Endothelial cell of umbilical vein (primary cell): ENCODE results near the gene ACSL6. TPM values are rescaled to one million over a fixed set of nuclear protein-coding genes. Genes with fewer than 3 reads are reported as not detected.

Experiments
- BruUV-seq: library from RNA; stranded (reverse); fragments of 400-500 nt; replicated peaks from 2 replicates; lab custom pipeline; 2021; lab: Mats Ljungman, UMichigan
- CTCF ChIA-PET: fragments of 300-600, 350-600 bp; sonication (Branson Sonifier 250); formaldehyde crosslinking; loops from one replicate; lab custom pipeline; 2021; ENCODE audit warnings: antibody characterized with exemption, inconsistent platforms; lab: Charles Lee
- POLR2A ChIA-PET: fragments of 300-600, 350-600 bp; sonication (Branson Sonifier 250); formaldehyde crosslinking; loops from one replicate; lab custom pipeline; 2021; ENCODE audit warnings: antibody characterized with exemption, inconsistent platforms; lab: Charles Lee
- DNase-seq: peaks from one replicate; pipeline ENCODE4 v3.0.0-alpha.2; 2011; ENCODE audit warnings: low read depth, low spot score
- FAIRE-seq: peaks from 2 replicates; lab custom pipeline; 2011; peaks lifted over from hg19 to GRCh38; lab: Jason Lieb, UNC
- H2AFZ ChIP-seq: 2 replicates; pipeline ENCODE4 v1.6.0; 2012; ENCODE audit warnings: low read depth, low read length, control low read depth, inconsistent platforms
- H3K27ac ChIP-seq: 2 replicates; pipeline ENCODE4 v1.5.1; 2011; ENCODE audit warnings: low read depth, mild to moderate bottlenecking, control low read depth, low read length, moderate library complexity; ENCODE audit not compliant: insufficient read depth
- H3K27me3 ChIP-seq, 2 experiments: 2 replicates each; pipeline versions ENCODE4 v1.6.0 to v1.6.1; 2011; ENCODE audit warnings: low read length in 2 of 2, mixed read lengths in 1 of 2; ENCODE audit not compliant: control insufficient read depth in 2 of 2, insufficient read depth in 2 of 2
- H3K36me3 ChIP-seq, 2 experiments: 2 replicates in 1 of 2; 3 replicates in 1 of 2; pipeline ENCODE4 v1.5.1; 2011; ENCODE audit warnings: low read length in 2 of 2, mild to moderate bottlenecking in 1 of 2, moderate library complexity in 1 of 2; ENCODE audit not compliant: control insufficient read depth in 2 of 2, insufficient read depth in 2 of 2; ENCODE audit errors: extremely low read depth in 1 of 2
- H3K4me1 ChIP-seq: 3 replicates; pipeline ENCODE4 v1.5.1; 2011; ENCODE audit warnings: mild to moderate bottlenecking, low read length; ENCODE audit not compliant: control insufficient read depth, insufficient read depth; ENCODE audit errors: extremely low read depth
- H3K4me2 ChIP-seq: 2 replicates; pipeline ENCODE4 v1.6.1; 2011; ENCODE audit warnings: low read length, control low read depth, mixed read lengths; ENCODE audit not compliant: insufficient read depth
- H3K4me3 ChIP-seq, 3 experiments: fragments of 200-600 bp in 1 of 3; sonication (generic), shearing (Covaris generic) in 1 of 3; replicated peaks in 1 of 3; 2 replicates each; pipeline ENCODE4 v1.5.1; 2011 to 2016; ENCODE audit warnings: control low read depth in 3 of 3, low read length in 3 of 3, mild to moderate bottlenecking in 2 of 3, inconsistent platforms in 1 of 3, low read depth in 1 of 3, moderate library complexity in 1 of 3; ENCODE audit not compliant: insufficient read depth in 1 of 3
- H3K79me2 ChIP-seq: 2 replicates; pipeline ENCODE4 v1.6.0; 2012; ENCODE audit warnings: low read length, inconsistent platforms; ENCODE audit not compliant: control insufficient read depth, insufficient read depth
- H3K9ac ChIP-seq: replicated peaks from 2 replicates; pipeline ENCODE3; 2011; ENCODE audit warnings: low read length, control low read depth; ENCODE audit not compliant: insufficient read depth; ENCODE audit errors: extremely low read depth
- H3K9me1 ChIP-seq: replicated peaks from 3 replicates; pipeline ENCODE4 v1.6.0; 2011; ENCODE audit warnings: mild to moderate bottlenecking, low read length; ENCODE audit not compliant: control insufficient read depth, insufficient read depth; ENCODE audit errors: extremely low read depth
- H3K9me3 ChIP-seq: replicated peaks from 2 replicates; pipeline ENCODE4 v1.5.1; 2012; ENCODE audit warnings: low read length, inconsistent platforms; ENCODE audit not compliant: control insufficient read depth, insufficient read depth
- H4K20me1 ChIP-seq: replicated peaks from 2 replicates; pipeline ENCODE3; 2011; ENCODE audit warnings: mild to moderate bottlenecking, low read length; ENCODE audit not compliant: control insufficient read depth, insufficient read depth; ENCODE audit errors: extremely low read depth
- EZH2 ChIP-seq: IDR thresholded peaks from 2 replicates; pipeline ENCODE4 v1.6.1; 2012; ENCODE audit warnings: borderline replicate concordance, low read depth, mild to moderate bottlenecking, moderate library complexity, low read length, inconsistent platforms; ENCODE audit not compliant: severe bottlenecking
- FOS ChIP-seq: IDR thresholded peaks from 2 replicates; pipeline ENCODE4 v1.6.1; 2011; ENCODE audit warnings: mild to moderate bottlenecking, low read length, moderate library complexity, borderline replicate concordance; ENCODE audit not compliant: insufficient read depth
- GATA2 ChIP-seq: IDR thresholded peaks from 2 replicates; pipeline ENCODE4 v1.7.0; 2011; ENCODE audit warnings: low read depth, mild to moderate bottlenecking, moderate library complexity, mixed read lengths, low read length; ENCODE audit not compliant: insufficient read length, insufficient read depth
- JUN ChIP-seq: IDR thresholded peaks from 2 replicates; pipeline ENCODE4 v1.6.1; 2011; ENCODE audit warnings: borderline replicate concordance, low read depth; ENCODE audit not compliant: insufficient read length, insufficient read depth
- MYC ChIP-seq: IDR thresholded peaks from one replicate; pipeline ENCODE4 v1.6.1; 2011; ENCODE audit warnings: mild to moderate bottlenecking, low read depth, low read length
- POLR2A ChIP-seq: IDR thresholded peaks from 2 replicates; pipeline ENCODE4 v1.6.1; 2012; ENCODE audit warnings: low read depth, mild to moderate bottlenecking, control low read depth, low read length
- POLR2AphosphoS5 ChIP-seq: IDR thresholded peaks from 2 replicates; pipeline ENCODE4 v1.6.1; 2012; ENCODE audit warnings: low read depth, mild to moderate bottlenecking, control low read depth, low read length, moderate library complexity; ENCODE audit not compliant: insufficient read depth
- dilution Hi-C: fragments of 300-500 bp; cut with MboI; formaldehyde crosslinking; loops from one replicate; pipeline ENCODE4 v1.15.0; 2019; ENCODE audit warnings: low sequenced_read_pairs; ENCODE audit not compliant: extremely low pct_ligation_motif_present
- intact Hi-C: fragments of 100-400 bp; cut with micrococcal nuclease; formaldehyde crosslinking; loops from one replicate; pipeline ENCODE4 v1.10.0; 2022
- polyA plus RNA-seq, 4 experiments: library from polyadenylated mRNA; depleted of rRNA in 3 of 4; stranded (reverse) in 3 of 4; unstranded in 1 of 4; fragments of >200 nt; gene quantifications; 2 replicates each; pipeline versions ENCODE4 v1.2.1 to v1.2.3, GENCODE V29; 2011 to 2012; ENCODE audit warnings: missing spikeins in 1 of 4
- total RNA-seq: library from RNA; stranded (reverse); gene quantifications from 2 replicates; pipeline ENCODE4 v1.2.3, GENCODE V29; 2021
- TF ChIP-seq, protein P1 (sequence below), 2 donors: IDR thresholded peaks; 1 replicate in 1 of 2; 2 replicates in 1 of 2; pipeline ENCODE4 v1.5.1; 2011; ENCODE audit warnings: low read length in 2 of 2, mild to moderate bottlenecking in 2 of 2, moderate library complexity in 2 of 2, control low read depth in 1 of 2, inconsistent platforms in 1 of 2, low read depth in 1 of 2; ENCODE audit not compliant: insufficient read depth in 1 of 2; ENCODE audit errors: extremely low read depth in 1 of 2
- TF ChIP-seq, protein P2 (sequence below): IDR thresholded peaks from 2 replicates; pipeline ENCODE4 v1.6.1; 2011; ENCODE audit not compliant: insufficient read depth, insufficient read length

Gene ACSL6
- total and polyA plus RNA-seq, 2 donors (not counting 3 experiments of a cell fraction or from before 2014, with no cell fraction given), result not detected

GRCh38 chr5:131999441-132000240 lies 11.8 kb downstream of the ACSL6 start:
- H3K4me3 ChIP-seq, result no peak overlapping the region
- BruUV-seq, result no TSS peak
- CTCF ChIA-PET, result interaction anchor here (1.1 to 1.5 kb wide), 2 partner anchors 8 to 410 kb away, joined by 5 to 6 read pairs; no protein-coding TSS in a partner anchor
- no peaks in the 10 kb centered on the region for H3K79me2 ChIP-seq
- intact Hi-C loops (loop anchor here (5.0 kb wide), 1 partner anchor 202 kb away; the partner anchor contains the start of gene FNIP1), dilution Hi-C loops (loop anchor here (25.0 kb wide), 1 partner anchor 412 kb away; no protein-coding TSS in a partner anchor)
- H3K36me3 ChIP-seq, result no peaks in the 10 kb centered on the region
- H4K20me1 ChIP-seq, result no peaks in the 10 kb centered on the region
- no peak overlapping the region for H2AFZ ChIP-seq
- H3K9ac ChIP-seq, result no peak overlapping the region
- DNase-seq (no peak), FAIRE-seq (no peak)
- H3K4me1 ChIP-seq, result peaks cover 17% of the 10 kb centered on the region
- no peak overlapping the region for H3K4me2 ChIP-seq
- H3K9me1 ChIP-seq, result no peaks in the 10 kb centered on the region
- POLR2A ChIA-PET, result no interaction called here
- TF ChIP-seq EZH2 (no peak), POLR2A (no peak), MYC (no peak), JUN (no peak), GATA2 (no peak), POLR2AphosphoS5 (no peak), FOS (no peak)
- TF ChIP-seq, protein P1, sequence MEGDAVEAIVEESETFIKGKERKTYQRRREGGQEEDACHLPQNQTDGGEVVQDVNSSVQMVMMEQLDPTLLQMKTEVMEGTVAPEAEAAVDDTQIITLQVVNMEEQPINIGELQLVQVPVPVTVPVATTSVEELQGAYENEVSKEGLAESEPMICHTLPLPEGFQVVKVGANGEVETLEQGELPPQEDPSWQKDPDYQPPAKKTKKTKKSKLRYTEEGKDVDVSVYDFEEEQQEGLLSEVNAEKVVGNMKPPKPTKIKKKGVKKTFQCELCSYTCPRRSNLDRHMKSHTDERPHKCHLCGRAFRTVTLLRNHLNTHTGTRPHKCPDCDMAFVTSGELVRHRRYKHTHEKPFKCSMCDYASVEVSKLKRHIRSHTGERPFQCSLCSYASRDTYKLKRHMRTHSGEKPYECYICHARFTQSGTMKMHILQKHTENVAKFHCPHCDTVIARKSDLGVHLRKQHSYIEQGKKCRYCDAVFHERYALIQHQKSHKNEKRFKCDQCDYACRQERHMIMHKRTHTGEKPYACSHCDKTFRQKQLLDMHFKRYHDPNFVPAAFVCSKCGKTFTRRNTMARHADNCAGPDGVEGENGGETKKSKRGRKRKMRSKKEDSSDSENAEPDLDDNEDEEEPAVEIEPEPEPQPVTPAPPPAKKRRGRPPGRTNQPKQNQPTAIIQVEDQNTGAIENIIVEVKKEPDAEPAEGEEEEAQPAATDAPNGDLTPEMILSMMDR (IDR thresholded peaks at IDR 0.05; ENCODE audit: extremely low read depth in 1 of 2, insufficient read depth in 1 of 2, low read depth in 1 of 2, low read length in 2 of 2), result no peak
- TF ChIP-seq, protein P2, sequence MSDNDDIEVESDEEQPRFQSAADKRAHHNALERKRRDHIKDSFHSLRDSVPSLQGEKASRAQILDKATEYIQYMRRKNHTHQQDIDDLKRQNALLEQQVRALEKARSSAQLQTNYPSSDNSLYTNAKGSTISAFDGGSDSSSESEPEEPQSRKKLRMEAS, result no peak
- H3K9me3 ChIP-seq, result no peaks in the 10 kb centered on the region
- no peak overlapping the region for H3K27ac ChIP-seq
- H3K27me3 ChIP-seq, result no peaks in the 10 kb centered on the region
